CD4-positive, alpha-beta T cell (primary cell): ENCODE results near the gene CCT7. TPM values are rescaled to one million over a fixed set of nuclear protein-coding genes. Genes with fewer than 3 reads are reported as not detected.

Experiments used
- ATAC-seq: fragments of 200-7000 bp; cut with Tn5 transposase; one replicate; pipeline ENCODE4 v1.10.0; 2022; ENCODE audit warnings: mild to moderate bottlenecking; ENCODE audit not compliant: poor library complexity
- CTCF ChIA-PET: fragments of 350-600 bp; sonication (Branson Sonifier 250); formaldehyde crosslinking; loops from one replicate; lab custom pipeline; 2021; ENCODE audit warnings: antibody characterized with exemption, inconsistent platforms; lab: Charles Lee
- POLR2A ChIA-PET: fragments of 350-600 bp; sonication (Branson Sonifier 250); formaldehyde crosslinking; loops from one replicate; lab custom pipeline; 2021; ENCODE audit warnings: antibody characterized with exemption, inconsistent platforms; lab: Charles Lee
- DNase-seq, 14 experiments: peaks; one replicate each; pipeline ENCODE4 v3.0.0-alpha.2; 2013 to 2020; ENCODE audit warnings: mixed read lengths in 2 of 14
- H3K27ac ChIP-seq, 2 donors: one replicate each; pipeline versions ENCODE4 v1.5.1 to v1.7.0; 2013; ENCODE audit warnings: low read length in 2 of 2, low read depth in 1 of 2, mild to moderate bottlenecking in 1 of 2
- H3K27me3 ChIP-seq, 2 experiments: 1 replicate in 1 of 2; 2 replicates in 1 of 2; pipeline versions ENCODE4 v1.6.1 to v1.7.0; 2013; ENCODE audit warnings: low read length in 2 of 2, control low read depth in 1 of 2, mild to moderate bottlenecking in 1 of 2, moderate library complexity in 1 of 2; ENCODE audit not compliant: insufficient read depth in 2 of 2, control insufficient read depth in 1 of 2
- H3K36me3 ChIP-seq: one replicate; pipeline ENCODE4 v1.6.1; 2013; ENCODE audit warnings: low read length, control low read depth; ENCODE audit not compliant: insufficient read depth
- H3K4me1 ChIP-seq: one replicate; pipeline ENCODE4 v1.6.1; 2013; ENCODE audit warnings: low read length, control low read depth; ENCODE audit not compliant: insufficient read depth
- H3K4me3 ChIP-seq: one replicate; pipeline ENCODE4 v1.5.1; 2013; ENCODE audit warnings: mild to moderate bottlenecking, low read length, moderate library complexity
- H3K9me3 ChIP-seq, 2 experiments: 1 replicate in 1 of 2; 2 replicates in 1 of 2; pipeline versions ENCODE4 v1.6.1 to v1.7.0; 2013; ENCODE audit warnings: low read length in 2 of 2, mild to moderate bottlenecking in 2 of 2, control low read depth in 1 of 2, moderate library complexity in 1 of 2; ENCODE audit not compliant: control insufficient read depth in 1 of 2, insufficient read depth in 1 of 2
- H3K27ac Mint-ChIP-seq: one replicate; pipeline ENCODE4 v1.8.0; 2020; ENCODE audit warnings: mixed read lengths
- H3K27me3 Mint-ChIP-seq: one replicate; pipeline ENCODE4 v1.8.0; 2021; ENCODE audit warnings: mixed read lengths
- H3K36me3 Mint-ChIP-seq: one replicate; pipeline ENCODE4 v1.8.0; 2021; ENCODE audit warnings: low read depth, mixed read lengths
- H3K4me1 Mint-ChIP-seq: one replicate; pipeline ENCODE4 v1.8.0; 2021; ENCODE audit warnings: low read depth, mixed read lengths
- H3K4me3 Mint-ChIP-seq: one replicate; pipeline ENCODE4 v1.8.0; 2020; ENCODE audit warnings: mild to moderate bottlenecking, mixed read lengths
- H3K9me3 Mint-ChIP-seq: one replicate; pipeline ENCODE4 v1.8.0; 2020; ENCODE audit warnings: mixed read lengths
- intact Hi-C, 2 experiments: fragments of 100-400 bp; cut with DNase I in 1 of 2; cut with micrococcal nuclease in 1 of 2; formaldehyde crosslinking; loops; one replicate each; pipeline versions ENCODE4 v1.15.1 to v1.9.0; 2023 to 2025; cut with DNase I, micrococcal nuclease
- total RNA-seq, 174 experiments: library from RNA in 2 of 174; stranded (reverse) in 2 of 174; gene quantifications; one replicate each; pipeline ENCODE4 v1.2.3 and lab custom pipeline; 2021 to 2026
- TF ChIP-seq, protein P1 (sequence below): fragments of 200-600 bp; IDR thresholded peaks from one replicate; pipeline ENCODE4 v1.8.0; 2022; ENCODE audit warnings: antibody characterized with exemption, mild to moderate bottlenecking

The CCT7 gene
- total RNA-seq, 2 experiments from 2014 or later: 86.9 to 96.9 TPM

GRCh38 chr2:73210019-73210418 is 24.1 kb upstream of the CCT7 start:
- no peaks in the 10 kb centered on the region for H3K9me3 ChIP-seq
- TF ChIP-seq, protein P1, sequence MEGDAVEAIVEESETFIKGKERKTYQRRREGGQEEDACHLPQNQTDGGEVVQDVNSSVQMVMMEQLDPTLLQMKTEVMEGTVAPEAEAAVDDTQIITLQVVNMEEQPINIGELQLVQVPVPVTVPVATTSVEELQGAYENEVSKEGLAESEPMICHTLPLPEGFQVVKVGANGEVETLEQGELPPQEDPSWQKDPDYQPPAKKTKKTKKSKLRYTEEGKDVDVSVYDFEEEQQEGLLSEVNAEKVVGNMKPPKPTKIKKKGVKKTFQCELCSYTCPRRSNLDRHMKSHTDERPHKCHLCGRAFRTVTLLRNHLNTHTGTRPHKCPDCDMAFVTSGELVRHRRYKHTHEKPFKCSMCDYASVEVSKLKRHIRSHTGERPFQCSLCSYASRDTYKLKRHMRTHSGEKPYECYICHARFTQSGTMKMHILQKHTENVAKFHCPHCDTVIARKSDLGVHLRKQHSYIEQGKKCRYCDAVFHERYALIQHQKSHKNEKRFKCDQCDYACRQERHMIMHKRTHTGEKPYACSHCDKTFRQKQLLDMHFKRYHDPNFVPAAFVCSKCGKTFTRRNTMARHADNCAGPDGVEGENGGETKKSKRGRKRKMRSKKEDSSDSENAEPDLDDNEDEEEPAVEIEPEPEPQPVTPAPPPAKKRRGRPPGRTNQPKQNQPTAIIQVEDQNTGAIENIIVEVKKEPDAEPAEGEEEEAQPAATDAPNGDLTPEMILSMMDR: no peak

DNA sequence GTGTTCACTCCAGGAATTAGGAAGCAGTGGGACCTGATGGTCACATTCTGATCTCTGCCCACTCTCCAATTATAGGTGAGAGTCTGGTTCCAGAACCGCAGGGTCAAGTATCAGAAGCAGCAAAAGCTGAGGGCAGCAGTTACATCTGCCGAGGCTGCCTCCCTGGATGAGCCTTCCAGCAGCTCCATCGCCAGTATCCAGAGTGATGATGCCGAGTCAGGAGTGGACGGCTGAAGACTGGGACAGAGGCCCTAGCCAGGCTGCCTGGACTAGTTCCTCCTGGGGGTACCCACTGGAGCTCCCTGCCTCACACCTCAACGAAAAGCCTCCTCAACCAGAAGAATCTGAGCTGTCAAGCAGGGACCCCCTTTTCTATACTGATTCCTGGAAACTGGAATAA is 23.4 kb upstream of the CCT7 start:
- POLR2A ChIA-PET: no interaction called here
- Histone ChIP-seq H3K27me3 (peaks cover 10 to 15% of the 10 kb centered on the region in 2 experiments), H3K4me3 (no peak overlapping the region), H3K4me1 (peaks cover 32% of the 10 kb centered on the region), H3K9me3 (no peaks in the 10 kb centered on the region), H3K36me3 (no peaks in the 10 kb centered on the region), H3K27ac (no peak overlapping the region)
- TF ChIP-seq, protein P1: no peak
- intact Hi-C loops: loop anchor here (5.0 to 10.0 kb wide), 3 partner anchors 82 to 1444 kb away; partner anchors contain the start of genes EGR4 (in 1 of the 2), RAB11FIP5 (in 1 of the 2) and SEMA4F (in 1 of the 2)
- ATAC-seq (no peak), DNase-seq (no peak)
- Mint-ChIP-seq H3K4me1 (peaks cover 34% of the 10 kb centered on the region), H3K27ac (no peak overlapping the region), H3K4me3 (no peak overlapping the region), H3K27me3 (peaks cover 39% of the 10 kb centered on the region), H3K9me3 (no peaks in the 10 kb centered on the region), H3K36me3 (peaks cover 7% of the 10 kb centered on the region)
- CTCF ChIA-PET: no interaction called here

More at GRCh38 chr2:73210019-73210418, 24.1 kb upstream of the CCT7 start:
- H3K27ac ChIP-seq: no peak overlapping the region
- H3K27ac Mint-ChIP-seq: no peak overlapping the region
- peaks cover 15 to 22% of the 10 kb centered on the region in 2 experiments for H3K27me3 ChIP-seq
- H3K9me3 Mint-ChIP-seq: no peaks in the 10 kb centered on the region
- no peak for ATAC-seq
- peaks cover 3% of the 10 kb centered on the region for H3K36me3 Mint-ChIP-seq
- no peak overlapping the region for H3K4me3 Mint-ChIP-seq
- intact Hi-C loops: loop anchor here (5.0 to 10.0 kb wide), 3 partner anchors 82 to 1445 kb away; partner anchors contain the start of genes EGR4 (in 1 of the 2), RAB11FIP5 (in 1 of the 2) and SEMA4F (in 1 of the 2)
- peaks cover 27% of the 10 kb centered on the region for H3K4me1 ChIP-seq
- peaks cover 41% of the 10 kb centered on the region for H3K27me3 Mint-ChIP-seq
- H3K4me1 Mint-ChIP-seq: peaks cover 27% of the 10 kb centered on the region
- DNase-seq: no peak
- no peaks in the 10 kb centered on the region for H3K36me3 ChIP-seq
- ChIA-PET CTCF (interaction anchor here (1.7 kb wide), 1 partner anchor 33 kb away, joined by 4 read pairs; no protein-coding TSS in a partner anchor), POLR2A (no interaction called here)
- H3K4me3 ChIP-seq: no peak overlapping the region

- H3K4me3 Mint-ChIP-seq: no peak overlapping the region
- intact Hi-C loops: loop anchor here (1.0 to 10.0 kb wide), 7 partner anchors 35 to 1443 kb away; partner anchors contain the start of genes EGR4 (in 1 of the 2), RAB11FIP5 (in 1 of the 2) and SEMA4F (in 1 of the 2)
- H3K27ac Mint-ChIP-seq: peak overlapping the region; percentile 81
- DNase-seq (no peak), ATAC-seq (no peak)
- H3K4me3 ChIP-seq: no peak overlapping the region
- peaks cover 28% of the 10 kb centered on the region for H3K27me3 Mint-ChIP-seq
- H3K27ac ChIP-seq: no peak overlapping the region
- ChIA-PET POLR2A (interaction anchor here (0.9 to 2.7 kb wide), 5 partner anchors 12 to 82 kb away, joined by 3 to 22 read pairs (median 4); partner anchors contain the start of genes CCT7, EGR4 and PRADC1), CTCF (interaction anchor here (0.6 to 4.3 kb wide), 17 partner anchors 10 to 222 kb away, joined by 3 to 52 read pairs (median 4); partner anchors contain the start of genes ALMS1, CCT7, NOTO and PRADC1)
- H3K4me1 Mint-ChIP-seq: peaks cover 37% of the 10 kb centered on the region
- TF ChIP-seq, protein P1: no peak
- no peaks in the 10 kb centered on the region for H3K36me3 ChIP-seq
- H3K27me3 ChIP-seq: peaks cover 2 to 3% of the 10 kb centered on the region in 2 experiments
- peaks cover 32% of the 10 kb centered on the region for H3K4me1 ChIP-seq
- no peaks in the 10 kb centered on the region for H3K9me3 ChIP-seq
- H3K9me3 Mint-ChIP-seq: no peaks in the 10 kb centered on the region
- H3K36me3 Mint-ChIP-seq: peaks cover 9% of the 10 kb centered on the region
These were observed 22.0 kb upstream of the CCT7 start for GRCh38 chr2:73212098-73212447.
